ENCODE measurements around the gene C1orf50.

C1orf50 gene

DNA sequence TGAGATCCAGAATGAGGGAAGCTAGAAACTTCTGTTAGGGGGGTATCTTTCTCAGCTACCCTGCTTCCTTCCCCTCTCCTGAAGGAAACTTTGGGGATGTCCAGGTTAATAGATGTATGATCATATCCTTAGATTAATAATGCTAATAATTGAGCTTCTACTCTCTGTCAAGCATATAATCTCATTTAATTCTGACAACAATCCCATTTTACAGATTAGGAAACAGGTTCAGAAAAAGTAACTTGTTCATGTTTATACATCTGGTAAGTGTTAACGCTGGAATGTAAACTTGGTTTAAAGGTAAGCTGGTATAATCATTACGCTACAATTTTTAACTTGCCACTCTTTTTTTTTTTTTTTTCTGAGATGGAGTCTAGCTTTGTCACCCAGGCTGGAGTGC is 16.0 kb downstream of the C1orf50 start:
- Histone ChIP-seq H3K4me3 (ENCODE audit: low read depth, low read length) (no peak overlapping the region), H3K4me1 (ENCODE audit: control insufficient read depth, insufficient read depth, low read length) (no peaks in the 10 kb centered on the region), H3K27ac (ENCODE audit: extremely low read depth, low read depth, low read length) (no peak overlapping the region), H3K36me3 (ENCODE audit: control insufficient read depth in 2 of 2, insufficient read depth in 1 of 2, low read length in 2 of 2) (peaks cover 0 to 64% of the 10 kb centered on the region in 2 experiments; a peak in 2 of 3 replicates), H3K9me3 (ENCODE audit: control insufficient read depth, insufficient read depth, low read depth, low read length) (no peaks in the 10 kb centered on the region)
- TF ChIP-seq SCRT1 (tag by site-specific recombination; IDR thresholded peaks at IDR 0.05; ENCODE audit: borderline replicate concordance) (no peak), SP3 (tag by site-specific recombination; IDR thresholded peaks at IDR 0.05) (no peak), ZNF426 (tag by site-specific recombination; IDR thresholded peaks at IDR 0.05) (no peak), ZNF664 (tag by site-specific recombination; IDR thresholded peaks at IDR 0.05) (peak; percentile 97)
- CTCF ChIA-PET = interaction anchor here (0.6 to 1.9 kb wide), 6 partner anchors 17 to 1334 kb away, joined by 3 to 6 read pairs (median 4); partner anchors contain the start of genes C1orf50 and P3H1
- POLR2A ChIA-PET = interaction anchor here (0.7 to 2.4 kb wide), 3 partner anchors 16 to 368 kb away, joined by 3 to 13 read pairs (median 6); partner anchors contain the start of genes C1orf50 and P3H1

GRCh38 chr1:42784547-42784945 is 17.5 kb downstream of the C1orf50 start:
- no peak overlapping the region for H3K4me3 ChIP-seq (ENCODE audit: low read depth, low read length)
- H3K4me1 ChIP-seq (ENCODE audit: control insufficient read depth, insufficient read depth, low read length) = no peaks in the 10 kb centered on the region
- ChIA-PET CTCF (interaction anchor here (1.9 kb wide), 1 partner anchor 289 kb away, joined by 6 read pairs; no protein-coding TSS in a partner anchor), POLR2A (interaction anchor here (0.5 to 2.4 kb wide), 2 partner anchors 18 to 297 kb away, joined by 4 to 13 read pairs; partner anchors contain the start of genes C1orf50 and P3H1)
- TF ChIP-seq ZNF610 (tag by site-specific recombination; IDR thresholded peaks at IDR 0.05; ENCODE audit: borderline replicate concordance) (no peak), ZNF510 (tag by site-specific recombination; IDR thresholded peaks at IDR 0.05; ENCODE audit: insufficient replicate concordance) (no peak), SALL2 (tag by site-specific recombination; IDR thresholded peaks at IDR 0.05; ENCODE audit: borderline replicate concordance) (no peak), KLF7 (tag by site-specific recombination; IDR thresholded peaks at IDR 0.05; ENCODE audit: borderline replicate concordance) (no peak), PATZ1 (tag by site-specific recombination; IDR thresholded peaks at IDR 0.05) (no peak), ZNF10 (tag by site-specific recombination; IDR thresholded peaks at IDR 0.05) (no peak), ZBTB17 (tag by site-specific recombination; IDR thresholded peaks at IDR 0.05) (no peak), ZNF211 (tag by site-specific recombination; IDR thresholded peaks at IDR 0.05; ENCODE audit: low read depth) (no peak), ZNF155 (tag by site-specific recombination; IDR thresholded peaks at IDR 0.05) (no peak), ZNF529 (tag by site-specific recombination; IDR thresholded peaks at IDR 0.05; ENCODE audit: insufficient replicate concordance) (no peak), ZEB2 (tag by site-specific recombination; IDR thresholded peaks at IDR 0.05) (no peak), OVOL3 (tag by site-specific recombination; IDR thresholded peaks at IDR 0.05) (no peak), ZNF223 (tag by site-specific recombination; IDR thresholded peaks at IDR 0.05) (no peak), ZNF366 (tag by site-specific recombination; conservative IDR thresholded peaks at IDR 0.05) (no peak)
- TF ChIP-seq, protein P1, sequence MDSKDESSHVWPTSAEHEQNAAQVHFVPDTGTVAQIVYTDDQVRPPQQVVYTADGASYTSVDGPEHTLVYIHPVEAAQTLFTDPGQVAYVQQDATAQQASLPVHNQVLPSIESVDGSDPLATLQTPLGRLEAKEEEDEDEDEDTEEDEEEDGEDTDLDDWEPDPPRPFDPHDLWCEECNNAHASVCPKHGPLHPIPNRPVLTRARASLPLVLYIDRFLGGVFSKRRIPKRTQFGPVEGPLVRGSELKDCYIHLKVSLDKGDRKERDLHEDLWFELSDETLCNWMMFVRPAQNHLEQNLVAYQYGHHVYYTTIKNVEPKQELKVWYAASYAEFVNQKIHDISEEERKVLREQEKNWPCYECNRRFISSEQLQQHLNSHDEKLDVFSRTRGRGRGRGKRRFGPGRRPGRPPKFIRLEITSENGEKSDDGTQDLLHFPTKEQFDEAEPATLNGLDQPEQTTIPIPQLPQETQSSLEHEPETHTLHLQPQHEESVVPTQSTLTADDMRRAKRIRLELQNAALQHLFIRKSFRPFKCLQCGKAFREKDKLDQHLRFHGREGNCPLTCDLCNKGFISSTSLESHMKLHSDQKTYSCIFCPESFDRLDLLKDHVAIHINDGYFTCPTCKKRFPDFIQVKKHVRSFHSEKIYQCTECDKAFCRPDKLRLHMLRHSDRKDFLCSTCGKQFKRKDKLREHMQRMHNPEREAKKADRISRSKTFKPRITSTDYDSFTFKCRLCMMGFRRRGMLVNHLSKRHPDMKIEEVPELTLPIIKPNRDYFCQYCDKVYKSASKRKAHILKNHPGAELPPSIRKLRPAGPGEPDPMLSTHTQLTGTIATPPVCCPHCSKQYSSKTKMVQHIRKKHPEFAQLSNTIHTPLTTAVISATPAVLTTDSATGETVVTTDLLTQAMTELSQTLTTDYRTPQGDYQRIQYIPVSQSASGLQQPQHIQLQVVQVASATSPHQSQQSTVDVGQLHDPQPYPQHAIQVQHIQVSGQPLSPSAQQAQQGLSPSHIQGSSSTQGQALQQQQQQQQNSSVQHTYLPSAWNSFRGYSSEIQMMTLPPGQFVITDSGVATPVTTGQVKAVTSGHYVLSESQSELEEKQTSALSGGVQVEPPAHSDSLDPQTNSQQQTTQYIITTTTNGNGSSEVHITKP (tag by site-specific recombination; IDR thresholded peaks at IDR 0.05) = no peak
- H3K36me3 ChIP-seq (ENCODE audit: control insufficient read depth in 2 of 2, insufficient read depth in 1 of 2, low read length in 2 of 2) = peaks cover 0 to 52% of the 10 kb centered on the region in 2 experiments; a peak in 2 of 3 replicates
- no peak overlapping the region for H3K27ac ChIP-seq (ENCODE audit: extremely low read depth, low read depth, low read length)
- H3K9me3 ChIP-seq (ENCODE audit: control insufficient read depth, insufficient read depth, low read depth, low read length) = no peaks in the 10 kb centered on the region
